HG03139 (cell line): ENCODE measurements around the gene NRG3.

Experiments used
- ATAC-seq: cut with Tn5 transposase; IDR thresholded peaks from one replicate; pipeline ENCODE4 v1.9.1; 2021; ENCODE audit not compliant: unreplicated experiment

The NRG3 gene

DNA sequence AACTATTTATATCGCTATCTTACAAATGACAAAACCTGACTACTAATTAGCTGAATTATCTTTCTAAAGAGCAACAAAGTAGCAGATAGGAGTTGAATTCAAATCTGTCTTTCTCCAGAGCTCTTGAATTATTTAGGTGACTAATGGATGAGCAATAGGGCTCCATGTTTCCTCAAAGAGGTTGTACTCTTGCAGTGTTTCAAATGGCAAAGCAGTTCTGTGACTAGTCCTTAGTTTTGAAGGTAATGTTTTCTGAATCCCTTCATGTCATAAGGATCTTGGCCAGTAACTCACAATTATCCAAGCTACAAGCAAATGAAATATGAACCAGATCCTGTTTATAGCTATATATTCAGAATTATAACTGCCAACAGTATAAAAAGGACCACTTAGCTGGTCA, 999.7 kb downstream of the NRG3 start:
- ATAC-seq = no peak

GRCh38 chr10:82880776-82881290, 1005.8 kb downstream of the NRG3 start:
- ATAC-seq = no peak

DNA sequence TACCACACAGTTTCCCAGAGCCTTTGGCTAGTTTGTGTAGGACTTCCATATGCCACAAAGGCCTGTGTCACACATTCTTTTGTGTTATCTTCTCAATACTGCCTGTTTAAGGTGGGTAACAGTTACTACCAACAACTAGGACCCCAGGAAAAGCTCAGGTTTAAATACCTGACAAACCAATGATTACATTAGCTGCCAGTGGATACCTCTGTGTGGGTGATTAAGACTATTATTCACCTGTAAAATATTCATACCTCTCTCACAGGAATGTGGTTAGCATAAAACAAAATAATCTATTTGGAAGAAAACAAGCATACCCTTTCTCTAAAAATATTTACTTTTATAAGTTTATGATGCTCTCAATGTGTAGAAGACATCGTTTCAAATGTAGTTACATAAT, 1007.7 kb downstream of the NRG3 start:
- ATAC-seq = no peak

- ATAC-seq = no peak
Measured at GRCh38 chr10:82883603-82884002, 1008.6 kb downstream of the NRG3 start.

GRCh38 chr10:82887488-82887887, 1012.5 kb downstream of the NRG3 start:
- no peak for ATAC-seq

DNA sequence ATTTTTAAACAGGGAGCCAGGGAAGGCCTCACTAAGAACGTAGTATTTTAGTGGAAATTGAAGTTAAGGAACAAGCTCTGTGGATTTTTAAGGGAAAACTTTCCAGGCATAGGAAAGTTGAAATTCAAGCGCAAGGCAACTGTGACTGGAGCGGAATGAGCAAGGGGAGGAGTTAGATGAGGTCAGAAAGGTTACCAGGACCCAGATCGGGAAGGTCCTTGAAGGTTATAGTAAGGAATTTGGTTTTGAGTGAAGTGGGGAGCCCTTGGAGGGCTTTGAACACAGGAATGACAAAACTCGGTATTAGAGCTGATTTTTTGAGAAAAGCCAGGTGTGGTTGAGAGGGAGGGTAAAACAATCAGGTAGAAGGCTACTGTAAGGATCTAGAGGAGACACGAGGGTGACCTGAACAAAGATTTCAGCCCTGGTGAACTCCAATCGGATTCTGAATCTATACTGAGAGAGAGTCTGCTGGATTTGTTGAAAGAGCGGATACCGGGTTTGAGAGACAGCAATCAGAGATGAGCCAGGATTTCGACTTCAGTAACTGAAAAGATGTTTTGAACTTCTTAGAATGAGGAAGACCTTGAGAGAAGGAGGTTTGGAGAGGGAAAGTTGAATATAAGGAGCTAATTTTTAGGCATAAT, 1013.9 kb downstream of the NRG3 start:
- no peak for ATAC-seq

DNA sequence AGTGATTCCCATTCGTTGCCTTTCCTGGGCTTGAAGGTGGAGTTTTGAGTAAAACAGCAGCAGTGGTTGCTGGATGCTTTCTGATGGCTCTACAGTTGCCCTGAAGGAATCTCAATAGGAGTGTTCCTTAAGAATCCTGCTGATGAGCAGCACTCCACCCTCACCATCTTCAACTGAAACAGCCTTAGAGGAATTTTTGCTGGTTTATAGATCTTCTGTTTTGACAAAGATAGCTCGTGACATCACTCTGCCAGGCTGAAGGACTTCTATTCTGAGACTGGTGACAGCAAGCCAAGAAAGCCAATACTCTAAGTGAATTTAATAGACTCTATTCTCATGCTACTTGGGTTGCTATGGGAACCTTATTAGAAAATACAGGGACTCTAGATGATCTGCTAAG, 1014.7 kb downstream of the NRG3 start:
- no peak for ATAC-seq

DNA sequence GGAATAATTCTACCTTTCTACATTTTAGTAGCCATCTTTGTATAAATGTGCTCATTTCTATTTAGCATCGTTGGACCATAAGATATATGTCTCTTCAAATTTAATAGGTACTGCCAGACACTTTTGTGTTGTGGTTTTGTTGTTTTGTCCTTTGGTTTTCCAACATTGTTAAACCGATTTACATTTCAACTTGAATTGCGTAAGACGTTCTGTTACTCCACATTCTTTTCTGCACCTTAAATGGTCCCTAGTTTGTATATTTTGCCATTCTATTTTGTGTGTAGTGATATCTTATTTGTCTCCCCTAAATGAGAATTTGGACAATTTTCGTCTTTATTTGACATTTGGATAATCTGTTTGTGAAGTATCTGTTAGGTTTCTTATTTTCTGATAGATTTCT, 1015.6 kb downstream of the NRG3 start:
- no peak for ATAC-seq

DNA sequence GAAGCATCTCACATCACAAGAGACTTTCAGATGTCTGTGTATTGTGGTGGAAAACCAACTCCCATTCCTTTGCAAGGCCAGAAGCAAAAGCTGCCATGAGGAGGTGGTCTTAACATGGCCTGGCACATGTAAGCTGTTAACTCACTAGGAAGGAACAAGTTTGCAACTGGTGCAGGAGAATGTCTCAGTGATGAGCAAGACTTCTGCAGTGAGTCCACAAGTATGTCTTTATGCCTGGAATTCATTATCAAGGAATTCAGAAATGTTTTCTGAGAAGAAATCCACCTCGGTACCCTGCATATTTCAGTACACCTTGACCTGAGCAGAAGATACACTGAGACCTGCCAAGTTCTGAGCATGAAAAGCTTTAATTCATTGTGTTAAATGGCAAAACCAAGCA, 1033.1 kb downstream of the NRG3 start:
- ATAC-seq = no peak

DNA sequence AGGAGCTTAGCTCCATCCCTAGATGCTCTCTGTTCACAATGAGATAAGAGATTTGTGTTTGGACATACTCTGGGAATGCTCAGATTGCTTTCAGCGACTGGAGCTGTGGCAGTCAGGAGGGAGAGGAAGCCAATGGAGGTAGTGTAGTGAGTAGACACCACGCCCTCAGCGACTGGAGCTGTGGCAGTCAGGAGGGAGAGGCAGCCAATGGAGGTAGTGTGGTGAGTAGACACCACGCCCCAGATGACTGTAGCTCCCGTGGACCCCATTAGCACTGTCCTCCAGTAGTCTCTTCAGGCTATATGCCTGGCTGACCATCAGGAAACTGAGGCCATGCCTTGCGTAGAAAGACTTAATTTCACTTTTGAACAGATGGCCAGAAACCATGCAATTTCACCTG, 1033.8 kb downstream of the NRG3 start:
- no peak for ATAC-seq

DNA sequence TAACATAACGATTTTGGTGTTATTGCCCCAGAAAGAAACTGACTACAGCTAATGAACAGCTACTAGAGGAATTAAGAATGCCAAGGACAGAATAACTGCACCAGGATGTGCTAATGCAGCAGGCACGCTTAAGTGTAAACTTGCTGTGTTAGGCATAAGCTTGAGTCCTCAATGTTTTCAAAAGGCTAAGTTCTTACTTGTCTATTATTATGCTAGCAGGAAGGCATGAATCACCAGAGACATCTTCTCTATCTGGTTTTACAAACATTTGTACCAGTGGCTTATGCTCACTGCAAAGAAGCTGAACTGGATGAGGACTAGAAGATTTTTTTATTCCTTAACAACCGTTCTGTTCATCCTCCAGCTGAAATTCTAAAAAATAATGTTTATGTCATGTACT, 1035.3 kb downstream of the NRG3 start:
- ATAC-seq = no peak

- ATAC-seq = no peak
Measured at GRCh38 chr10:82914655-82915136, 1039.7 kb downstream of the NRG3 start.

- no peak for ATAC-seq
Measured at GRCh38 chr10:82916941-82917340, 1041.9 kb downstream of the NRG3 start.

- no peak for ATAC-seq
Measured at GRCh38 chr10:82918022-82918421, 1043.0 kb downstream of the NRG3 start.

DNA sequence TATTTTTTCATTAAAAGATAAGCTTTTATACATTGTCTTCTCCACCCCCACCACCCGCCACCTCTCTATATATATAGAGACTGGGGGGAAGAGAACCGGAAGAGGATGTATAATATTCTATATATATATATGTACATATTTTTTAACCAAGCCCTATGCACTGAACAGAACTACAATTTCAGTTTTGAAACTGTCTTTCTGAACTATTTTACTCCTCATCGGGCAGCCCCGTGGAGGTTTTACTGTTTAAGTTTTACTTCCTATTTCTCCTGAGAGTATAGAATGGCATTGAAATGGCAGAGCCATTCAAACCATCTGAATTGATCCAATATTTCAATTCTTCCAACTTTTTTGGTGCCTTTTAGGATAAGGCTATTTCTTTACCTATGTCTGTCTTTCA, 1047.1 kb downstream of the NRG3 start:
- ATAC-seq = no peak

DNA sequence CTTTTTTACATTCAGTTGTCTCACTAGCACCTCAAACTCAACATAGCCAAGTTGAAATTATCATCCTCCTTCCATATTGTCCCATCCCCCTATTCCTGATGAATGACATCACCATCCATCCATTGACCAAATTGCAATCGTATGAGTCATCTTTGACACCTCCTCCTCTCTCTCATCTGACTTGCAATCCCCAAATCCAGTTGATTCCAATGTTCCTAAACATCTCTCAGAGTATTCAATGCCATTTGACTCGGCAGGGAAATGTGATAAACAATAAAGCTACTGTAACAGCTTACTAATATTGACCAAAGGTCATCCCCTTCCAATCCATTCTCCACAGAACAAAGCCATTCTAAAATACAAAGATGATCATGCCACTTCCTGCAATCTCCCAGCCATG, 1047.8 kb downstream of the NRG3 start:
- ATAC-seq = no peak

DNA sequence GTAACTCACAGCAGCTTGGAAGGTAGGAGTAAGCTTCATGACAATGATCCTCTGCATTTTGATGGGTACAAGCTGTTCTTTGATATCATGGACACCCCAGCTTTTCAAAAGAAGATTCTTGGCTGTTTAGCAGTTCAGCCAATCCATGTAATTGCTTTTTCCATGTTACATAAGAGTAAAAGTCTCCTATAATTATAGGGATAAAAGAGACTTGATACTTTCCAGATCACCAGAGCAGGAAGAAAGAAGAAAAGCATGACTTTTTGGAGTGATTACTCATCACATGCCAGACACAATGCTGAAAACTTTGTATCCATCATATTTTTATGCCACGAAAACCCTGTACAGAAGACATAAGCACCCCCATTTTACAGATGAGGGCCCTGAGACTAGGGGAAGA, 1049.7 kb downstream of the NRG3 start:
- no peak for ATAC-seq

GRCh38 chr10:82925547-82925946, 1050.6 kb downstream of the NRG3 start:
- ATAC-seq = no peak

- no peak for ATAC-seq
Measured at GRCh38 chr10:82932451-82932850, 1057.5 kb downstream of the NRG3 start.

DNA sequence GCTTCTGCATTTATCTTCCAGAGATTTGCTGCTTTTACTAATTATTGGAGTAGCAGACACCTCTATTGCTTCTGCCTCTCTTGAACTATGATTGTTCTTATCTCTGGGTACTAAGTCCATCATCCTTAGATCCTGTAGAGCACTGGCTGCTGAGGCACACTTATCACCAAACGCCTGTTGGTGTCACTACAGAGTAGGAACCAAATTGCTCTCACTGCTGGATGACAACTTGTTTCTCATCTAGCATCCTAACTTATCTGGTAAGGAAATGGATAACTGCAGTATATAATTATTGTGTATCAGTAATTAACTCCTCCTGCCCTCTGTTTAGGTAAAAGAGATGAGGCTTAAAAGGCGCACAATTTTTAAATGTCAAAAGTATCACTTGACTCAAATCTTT, 1059.4 kb downstream of the NRG3 start:
- ATAC-seq = no peak

- no peak for ATAC-seq
Measured at GRCh38 chr10:82934947-82935346, 1060.0 kb downstream of the NRG3 start.

DNA sequence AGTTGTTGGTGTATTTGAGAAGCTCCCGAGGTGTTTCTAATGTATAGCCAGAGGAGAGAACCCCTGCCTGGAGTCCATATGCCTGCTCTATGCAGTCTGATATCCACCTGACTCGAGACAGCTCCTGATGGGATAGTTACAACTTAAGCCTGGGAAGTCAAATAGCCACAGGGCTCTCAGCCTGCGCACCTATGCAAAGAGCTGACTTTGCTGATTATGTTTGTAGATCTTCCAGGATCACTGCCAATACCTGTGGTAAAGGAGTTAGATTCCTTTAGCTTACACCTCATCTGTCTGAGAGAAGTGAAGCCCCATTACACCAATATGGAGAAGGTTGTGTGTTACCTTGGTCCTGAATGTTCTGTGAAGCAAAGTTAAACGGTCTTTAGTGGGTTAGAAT, 1063.3 kb downstream of the NRG3 start:
- ATAC-seq = no peak
